MM.1S (cell line): ENCODE data around the gene CYP2R1.

Source experiments
- CTCF ChIP-seq: fragments of 300-600 bp; sonication (generic); IDR thresholded peaks from 2 replicates; pipeline ENCODE4 v1.5.1; 2016; ENCODE audit warnings: antibody characterized with exemption, low read length, mixed read lengths
- EZH2 ChIP-seq: fragments of 300-600 bp; sonication (generic); optimal IDR thresholded peaks from 2 replicates; pipeline ENCODE3; 2017; ENCODE audit warnings: low read depth, mild to moderate bottlenecking, antibody characterized with exemption, low read length, mixed read lengths
- EZH2phosphoT487 ChIP-seq: fragments of 300-600 bp; sonication (generic); IDR thresholded peaks from 2 replicates; pipeline ENCODE4 v1.6.1; 2018; ENCODE audit warnings: antibody characterized with exemption, low read length

- TF ChIP-seq CTCF, result no peak
- no peak for TF ChIP-seq EZH2
- no peak for TF ChIP-seq EZH2phosphoT487
These were observed at the start of gene CYP2R1 for GRCh38 chr11:14892036-14892556.
